ENCODE results near the gene NFASC.

NFASC gene

DNA sequence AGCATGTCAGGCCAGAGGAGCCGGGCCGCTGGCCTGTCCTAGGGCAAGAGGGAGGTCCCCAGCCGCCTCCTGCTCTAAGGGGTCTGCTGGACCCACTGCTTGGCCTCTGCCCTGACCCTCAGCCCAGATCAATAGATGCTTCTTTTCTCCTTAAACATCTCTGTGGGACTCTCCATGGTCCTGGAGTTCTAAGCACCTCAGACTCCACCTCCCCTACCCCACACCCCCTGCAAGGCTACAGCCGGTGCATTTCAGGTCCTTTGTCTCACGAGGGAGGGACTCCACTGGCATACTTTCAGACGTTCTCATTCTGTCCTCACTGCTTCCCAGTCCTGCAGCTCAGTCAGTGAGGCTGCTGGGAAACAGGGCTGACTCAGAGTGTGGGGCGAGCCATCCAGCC is 183.4 kb downstream of the NFASC start:
- TF ChIP-seq, protein P1, sequence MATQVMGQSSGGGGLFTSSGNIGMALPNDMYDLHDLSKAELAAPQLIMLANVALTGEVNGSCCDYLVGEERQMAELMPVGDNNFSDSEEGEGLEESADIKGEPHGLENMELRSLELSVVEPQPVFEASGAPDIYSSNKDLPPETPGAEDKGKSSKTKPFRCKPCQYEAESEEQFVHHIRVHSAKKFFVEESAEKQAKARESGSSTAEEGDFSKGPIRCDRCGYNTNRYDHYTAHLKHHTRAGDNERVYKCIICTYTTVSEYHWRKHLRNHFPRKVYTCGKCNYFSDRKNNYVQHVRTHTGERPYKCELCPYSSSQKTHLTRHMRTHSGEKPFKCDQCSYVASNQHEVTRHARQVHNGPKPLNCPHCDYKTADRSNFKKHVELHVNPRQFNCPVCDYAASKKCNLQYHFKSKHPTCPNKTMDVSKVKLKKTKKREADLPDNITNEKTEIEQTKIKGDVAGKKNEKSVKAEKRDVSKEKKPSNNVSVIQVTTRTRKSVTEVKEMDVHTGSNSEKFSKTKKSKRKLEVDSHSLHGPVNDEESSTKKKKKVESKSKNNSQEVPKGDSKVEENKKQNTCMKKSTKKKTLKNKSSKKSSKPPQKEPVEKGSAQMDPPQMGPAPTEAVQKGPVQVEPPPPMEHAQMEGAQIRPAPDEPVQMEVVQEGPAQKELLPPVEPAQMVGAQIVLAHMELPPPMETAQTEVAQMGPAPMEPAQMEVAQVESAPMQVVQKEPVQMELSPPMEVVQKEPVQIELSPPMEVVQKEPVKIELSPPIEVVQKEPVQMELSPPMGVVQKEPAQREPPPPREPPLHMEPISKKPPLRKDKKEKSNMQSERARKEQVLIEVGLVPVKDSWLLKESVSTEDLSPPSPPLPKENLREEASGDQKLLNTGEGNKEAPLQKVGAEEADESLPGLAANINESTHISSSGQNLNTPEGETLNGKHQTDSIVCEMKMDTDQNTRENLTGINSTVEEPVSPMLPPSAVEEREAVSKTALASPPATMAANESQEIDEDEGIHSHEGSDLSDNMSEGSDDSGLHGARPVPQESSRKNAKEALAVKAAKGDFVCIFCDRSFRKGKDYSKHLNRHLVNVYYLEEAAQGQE (IDR thresholded peaks at IDR 0.05; ENCODE audit: low read depth): no peak
- no peak for TF ChIP-seq ZBTB7A (IDR thresholded peaks at IDR 0.05; ENCODE audit: low read depth)
- TF ChIP-seq EGR1 (IDR thresholded peaks at IDR 0.05): no peak
- TF ChIP-seq TCF12 (IDR thresholded peaks at IDR 0.05; ENCODE audit: low read depth): no peak
- no peak for TF ChIP-seq FOXM1 (IDR thresholded peaks at IDR 0.05; ENCODE audit: borderline replicate concordance, low read depth)
- TF ChIP-seq EP300 (IDR thresholded peaks at IDR 0.05; ENCODE audit: borderline replicate concordance): no peak
- TF ChIP-seq YY1 (IDR thresholded peaks at IDR 0.05; ENCODE audit: low read depth): no peak
- TF ChIP-seq CREB1 (IDR thresholded peaks at IDR 0.05; ENCODE audit: low read depth): no peak
- no peak for TF ChIP-seq TAF1 (IDR thresholded peaks at IDR 0.05; ENCODE audit: low read depth)
- TF ChIP-seq NFIC (IDR thresholded peaks at IDR 0.05): no peak
- no peak for TF ChIP-seq RAD21 (IDR thresholded peaks at IDR 0.05; ENCODE audit: low read depth)
- no peak for TF ChIP-seq TEAD4 (IDR thresholded peaks at IDR 0.05)
- TF ChIP-seq, protein P2, sequence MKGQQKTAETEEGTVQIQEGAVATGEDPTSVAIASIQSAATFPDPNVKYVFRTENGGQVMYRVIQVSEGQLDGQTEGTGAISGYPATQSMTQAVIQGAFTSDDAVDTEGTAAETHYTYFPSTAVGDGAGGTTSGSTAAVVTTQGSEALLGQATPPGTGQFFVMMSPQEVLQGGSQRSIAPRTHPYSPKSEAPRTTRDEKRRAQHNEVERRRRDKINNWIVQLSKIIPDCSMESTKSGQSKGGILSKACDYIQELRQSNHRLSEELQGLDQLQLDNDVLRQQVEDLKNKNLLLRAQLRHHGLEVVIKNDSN (IDR thresholded peaks at IDR 0.05): no peak
- no peak for TF ChIP-seq CEBPB (IDR thresholded peaks at IDR 0.05)
- TF ChIP-seq, protein P3, sequence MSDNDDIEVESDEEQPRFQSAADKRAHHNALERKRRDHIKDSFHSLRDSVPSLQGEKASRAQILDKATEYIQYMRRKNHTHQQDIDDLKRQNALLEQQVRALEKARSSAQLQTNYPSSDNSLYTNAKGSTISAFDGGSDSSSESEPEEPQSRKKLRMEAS (IDR thresholded peaks at IDR 0.05): no peak

DNA sequence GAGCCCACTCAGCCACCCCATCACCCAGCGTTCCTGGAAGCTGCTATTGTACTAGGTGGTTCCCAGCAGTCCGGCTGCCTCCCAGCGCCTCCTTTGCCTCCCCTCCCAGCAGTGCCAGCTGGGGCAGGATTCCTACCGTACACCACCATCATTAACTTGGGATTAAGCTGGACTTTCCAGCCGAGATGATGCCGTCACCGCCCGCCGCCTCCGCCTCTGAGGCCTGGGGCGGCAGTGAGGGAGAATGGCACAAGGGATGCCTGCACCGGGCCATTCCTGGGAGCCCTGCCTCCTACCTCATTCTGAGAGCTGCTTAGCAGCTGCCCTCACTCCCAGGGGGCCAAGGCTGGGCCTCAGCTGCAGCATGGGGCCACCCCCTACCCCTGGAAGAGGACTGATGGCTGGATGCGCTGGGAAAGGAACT is 185.5 kb downstream of the NFASC start:
- TF ChIP-seq CEBPB (IDR thresholded peaks at IDR 0.05): no peak
- TF ChIP-seq TEAD4 (IDR thresholded peaks at IDR 0.05): no peak
- TF ChIP-seq TCF12 (IDR thresholded peaks at IDR 0.05; ENCODE audit: low read depth): no peak
- TF ChIP-seq EP300 (IDR thresholded peaks at IDR 0.05; ENCODE audit: borderline replicate concordance): no peak
- TF ChIP-seq, protein P1 (IDR thresholded peaks at IDR 0.05; ENCODE audit: low read depth): no peak
- no peak for TF ChIP-seq NFIC (IDR thresholded peaks at IDR 0.05)
- TF ChIP-seq FOXM1 (IDR thresholded peaks at IDR 0.05; ENCODE audit: borderline replicate concordance, low read depth): no peak
- TF ChIP-seq ZBTB7A (IDR thresholded peaks at IDR 0.05; ENCODE audit: low read depth): no peak
- TF ChIP-seq, protein P3 (IDR thresholded peaks at IDR 0.05): no peak

DNA sequence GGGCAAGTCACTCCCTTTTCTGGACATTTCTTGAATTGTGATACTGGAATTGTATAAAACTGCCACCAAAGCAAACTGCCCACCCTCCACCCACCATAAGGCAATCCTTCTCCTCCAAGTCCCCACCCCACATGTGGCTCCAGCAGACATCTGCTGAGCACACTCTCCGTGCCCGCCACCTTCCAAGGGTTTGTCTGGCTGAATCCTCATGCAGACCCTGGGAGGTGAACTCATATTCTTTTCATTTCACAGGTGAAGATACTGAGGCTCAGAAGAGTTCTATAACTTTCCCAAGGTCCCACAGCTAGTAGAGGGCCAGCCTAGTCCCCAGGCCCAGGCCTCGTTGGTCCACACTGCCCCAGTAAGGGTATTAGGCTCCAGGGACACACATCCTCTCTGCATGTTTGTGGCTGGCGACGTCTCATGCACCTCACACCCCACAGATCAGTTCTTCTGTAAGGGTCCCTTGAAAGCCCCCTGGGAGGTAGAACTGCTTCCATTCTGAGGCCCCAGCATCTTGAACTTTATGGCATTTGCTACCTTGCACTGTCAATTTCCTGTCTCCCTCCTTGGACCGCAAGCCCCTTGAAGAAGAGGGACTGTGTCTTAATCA is 186.4 kb downstream of the NFASC start:
- no peak for TF ChIP-seq EGR1 (IDR thresholded peaks at IDR 0.05)
- TF ChIP-seq, protein P1 (IDR thresholded peaks at IDR 0.05; ENCODE audit: low read depth): no peak
- no peak for TF ChIP-seq TEAD4 (IDR thresholded peaks at IDR 0.05)
- no peak for TF ChIP-seq TCF12 (IDR thresholded peaks at IDR 0.05; ENCODE audit: low read depth)
- TF ChIP-seq CREB1 (IDR thresholded peaks at IDR 0.05; ENCODE audit: low read depth): no peak
- TF ChIP-seq FOXM1 (IDR thresholded peaks at IDR 0.05; ENCODE audit: borderline replicate concordance, low read depth): no peak
- TF ChIP-seq RAD21 (IDR thresholded peaks at IDR 0.05; ENCODE audit: low read depth): no peak
- TF ChIP-seq, protein P2 (IDR thresholded peaks at IDR 0.05): no peak
- TF ChIP-seq CEBPB (IDR thresholded peaks at IDR 0.05): no peak
- TF ChIP-seq NFIC (IDR thresholded peaks at IDR 0.05): no peak
- TF ChIP-seq ZBTB7A (IDR thresholded peaks at IDR 0.05; ENCODE audit: low read depth): no peak
- TF ChIP-seq YY1 (IDR thresholded peaks at IDR 0.05; ENCODE audit: low read depth): no peak
- no peak for TF ChIP-seq TAF1 (IDR thresholded peaks at IDR 0.05; ENCODE audit: low read depth)
- TF ChIP-seq, protein P3 (IDR thresholded peaks at IDR 0.05): no peak
- TF ChIP-seq EP300 (IDR thresholded peaks at IDR 0.05; ENCODE audit: borderline replicate concordance): no peak

Measured in Ishikawa (cell line).